GM10847 (cell line): ENCODE measurements around the gene HOXA1.

ENCODE experiments used
- POLR2A ChIP-seq: IDR thresholded peaks from 2 replicates; pipeline ENCODE4 v1.6.1; 2011; ENCODE audit not compliant: insufficient read length; ENCODE audit errors: extremely low read depth

The HOXA1 gene

GRCh38 chr7:27138472-27138871 lies 42.7 kb upstream of the HOXA1 start:
- no peak for TF ChIP-seq POLR2A

GRCh38 chr7:27137640-27138315 lies 42.0 kb upstream of the HOXA1 start:
- TF ChIP-seq POLR2A = no peak

- TF ChIP-seq POLR2A = no peak
Observed at GRCh38 chr7:27134392-27134791, 38.6 kb upstream of the HOXA1 start.

- TF ChIP-seq POLR2A = no peak
Observed at GRCh38 chr7:27133409-27134231, 37.8 kb upstream of the HOXA1 start.

- no peak for TF ChIP-seq POLR2A
Observed at GRCh38 chr7:27132978-27133377, 37.2 kb upstream of the HOXA1 start.

- no peak for TF ChIP-seq POLR2A
Observed at GRCh38 chr7:27132214-27132613, 36.4 kb upstream of the HOXA1 start.

GRCh38 chr7:27131390-27131819 lies 35.6 kb upstream of the HOXA1 start:
- TF ChIP-seq POLR2A = no peak

- TF ChIP-seq POLR2A = no peak
Observed at GRCh38 chr7:27130540-27131389, 35.0 kb upstream of the HOXA1 start, which contains the start of gene HOXA4. Gene HOXA4, minus strand, starts transcription at chr7:27130757. Its CDS starts 24 bp downstream, at chr7:27130733.

GRCh38 chr7:27129729-27130539 lies 34.1 kb upstream of the HOXA1 start:
- TF ChIP-seq POLR2A = no peak

GRCh38 chr7:27128776-27129728 lies 33.3 kb upstream of the HOXA1 start:
- TF ChIP-seq POLR2A = no peak

GRCh38 chr7:27128034-27128433 lies 32.2 kb upstream of the HOXA1 start:
- no peak for TF ChIP-seq POLR2A

- TF ChIP-seq POLR2A = no peak
Observed at GRCh38 chr7:27126596-27127327, 31.0 kb upstream of the HOXA1 start.

- TF ChIP-seq POLR2A = no peak
Observed at GRCh38 chr7:27125986-27126394, 30.2 kb upstream of the HOXA1 start.
